Measurements from ENCODE around the gene LRP1B.

Gene LRP1B

GRCh38 chr2:141109633-141110032 is 1021.2 kb downstream of the LRP1B start:
- TF ChIP-seq TOX (CRISPR knock-in tag; IDR thresholded peaks at IDR 0.05; ENCODE audit: borderline replicate concordance) (no peak), ISL1 (CRISPR knock-in tag; IDR thresholded peaks at IDR 0.05) (no peak), PATZ1 (CRISPR knock-in tag; IDR thresholded peaks at IDR 0.05; ENCODE audit: borderline replicate concordance) (no peak), TSHZ2 (CRISPR knock-in tag; IDR thresholded peaks at IDR 0.05) (no peak), SNAI2 (CRISPR knock-in tag; IDR thresholded peaks at IDR 0.05) (no peak), GLIS3 (CRISPR knock-in tag; IDR thresholded peaks at IDR 0.05) (no peak), CREB5 (CRISPR knock-in tag; IDR thresholded peaks at IDR 0.05; ENCODE audit: low read depth) (no peak)
- ATAC-seq = peak; percentile 50; the same call in 1 of the 3 replicates

GRCh38 chr2:141105763-141106162 is 1025.1 kb downstream of the LRP1B start:
- ATAC-seq = no peak
- TF ChIP-seq ZFP3 (CRISPR knock-in tag; IDR thresholded peaks at IDR 0.05) = no peak
- TF ChIP-seq CSDC2 (CRISPR knock-in tag; IDR thresholded peaks at IDR 0.05) = no peak
- no peak for TF ChIP-seq ZNF565 (CRISPR knock-in tag; conservative IDR thresholded peaks at IDR 0.05; ENCODE audit: low read depth)
- no peak for TF ChIP-seq PATZ1 (CRISPR knock-in tag; IDR thresholded peaks at IDR 0.05; ENCODE audit: borderline replicate concordance)
- no peak for TF ChIP-seq ESRRG (CRISPR knock-in tag; IDR thresholded peaks at IDR 0.05)
- TF ChIP-seq TCF4 (CRISPR knock-in tag; IDR thresholded peaks at IDR 0.05; ENCODE audit: borderline replicate concordance) = no peak
- TF ChIP-seq TOX (CRISPR knock-in tag; IDR thresholded peaks at IDR 0.05; ENCODE audit: borderline replicate concordance) = no peak

GRCh38 chr2:141103216-141103615 is 1027.6 kb downstream of the LRP1B start:
- ATAC-seq = no peak
- TF ChIP-seq ESRRG (CRISPR knock-in tag; IDR thresholded peaks at IDR 0.05) = no peak

- no peak for ATAC-seq
- no peak for TF ChIP-seq CREB5 (CRISPR knock-in tag; IDR thresholded peaks at IDR 0.05; ENCODE audit: low read depth)
- no peak for TF ChIP-seq CSRNP3 (CRISPR knock-in tag; IDR thresholded peaks at IDR 0.05)
- TF ChIP-seq TOX (CRISPR knock-in tag; IDR thresholded peaks at IDR 0.05; ENCODE audit: borderline replicate concordance) = no peak
- TF ChIP-seq GLIS3 (CRISPR knock-in tag; IDR thresholded peaks at IDR 0.05) = no peak
- no peak for TF ChIP-seq ARNTL (CRISPR knock-in tag; IDR thresholded peaks at IDR 0.05; ENCODE audit: borderline replicate concordance, low read depth)
- no peak for TF ChIP-seq ZFP30 (CRISPR knock-in tag; IDR thresholded peaks at IDR 0.05)
- no peak for TF ChIP-seq ZC3H10 (CRISPR knock-in tag; IDR thresholded peaks at IDR 0.05)
- TF ChIP-seq POU6F1 (CRISPR knock-in tag; IDR thresholded peaks at IDR 0.05; ENCODE audit: borderline replicate concordance, low read depth) = no peak
- TF ChIP-seq ZNF70 (CRISPR knock-in tag; IDR thresholded peaks at IDR 0.05) = no peak
- TF ChIP-seq PPARA (CRISPR knock-in tag; IDR thresholded peaks at IDR 0.05; ENCODE audit: borderline replicate concordance) = no peak
- no peak for TF ChIP-seq ISL1 (CRISPR knock-in tag; IDR thresholded peaks at IDR 0.05)
- TF ChIP-seq OSR1 (CRISPR knock-in tag; IDR thresholded peaks at IDR 0.05) = no peak
- no peak for TF ChIP-seq PATZ1 (CRISPR knock-in tag; IDR thresholded peaks at IDR 0.05; ENCODE audit: borderline replicate concordance)
- no peak for TF ChIP-seq BACH2 (CRISPR knock-in tag; IDR thresholded peaks at IDR 0.05; ENCODE audit: borderline replicate concordance)
- no peak for TF ChIP-seq ZNF565 (CRISPR knock-in tag; conservative IDR thresholded peaks at IDR 0.05; ENCODE audit: low read depth)
- TF ChIP-seq ESRRG (CRISPR knock-in tag; IDR thresholded peaks at IDR 0.05) = no peak
- TF ChIP-seq CSDC2 (CRISPR knock-in tag; IDR thresholded peaks at IDR 0.05) = no peak
- no peak for TF ChIP-seq TCF4 (CRISPR knock-in tag; IDR thresholded peaks at IDR 0.05; ENCODE audit: borderline replicate concordance)
- no peak for TF ChIP-seq ZFP3 (CRISPR knock-in tag; IDR thresholded peaks at IDR 0.05)
Observed at GRCh38 chr2:141079231-141079630, 1051.6 kb downstream of the LRP1B start.

All from SK-N-SH treated with all-trans-retinoic acid at 6 μM for 48 hours (cell line).